DND-41 (cell line): ENCODE measurements around the gene STRN4.
"Not testable (repeated sequence)": the region's sequence is repeated elsewhere in the genome, so short reads cannot be mapped to it uniquely, and the experiment has no call there.

Experiments
- EZH2 ChIP-seq: IDR thresholded peaks from 3 replicates; pipeline ENCODE4 v1.6.1; 2012; ENCODE audit warnings: borderline replicate concordance, low read depth, mild to moderate bottlenecking, moderate library complexity, low read length, inconsistent platforms; ENCODE audit not compliant: severe bottlenecking
- TF ChIP-seq, protein P1 (sequence below): IDR thresholded peaks from 2 replicates; pipeline ENCODE4 v1.5.1; 2012; ENCODE audit warnings: borderline replicate concordance, low read length, moderate library complexity, mild to moderate bottlenecking; ENCODE audit not compliant: poor library complexity, severe bottlenecking; ENCODE audit errors: extremely low read depth

GRCh38 chr19:46768746-46769145 lies 22.5 kb upstream of the STRN4 start:
- TF ChIP-seq, protein P1, sequence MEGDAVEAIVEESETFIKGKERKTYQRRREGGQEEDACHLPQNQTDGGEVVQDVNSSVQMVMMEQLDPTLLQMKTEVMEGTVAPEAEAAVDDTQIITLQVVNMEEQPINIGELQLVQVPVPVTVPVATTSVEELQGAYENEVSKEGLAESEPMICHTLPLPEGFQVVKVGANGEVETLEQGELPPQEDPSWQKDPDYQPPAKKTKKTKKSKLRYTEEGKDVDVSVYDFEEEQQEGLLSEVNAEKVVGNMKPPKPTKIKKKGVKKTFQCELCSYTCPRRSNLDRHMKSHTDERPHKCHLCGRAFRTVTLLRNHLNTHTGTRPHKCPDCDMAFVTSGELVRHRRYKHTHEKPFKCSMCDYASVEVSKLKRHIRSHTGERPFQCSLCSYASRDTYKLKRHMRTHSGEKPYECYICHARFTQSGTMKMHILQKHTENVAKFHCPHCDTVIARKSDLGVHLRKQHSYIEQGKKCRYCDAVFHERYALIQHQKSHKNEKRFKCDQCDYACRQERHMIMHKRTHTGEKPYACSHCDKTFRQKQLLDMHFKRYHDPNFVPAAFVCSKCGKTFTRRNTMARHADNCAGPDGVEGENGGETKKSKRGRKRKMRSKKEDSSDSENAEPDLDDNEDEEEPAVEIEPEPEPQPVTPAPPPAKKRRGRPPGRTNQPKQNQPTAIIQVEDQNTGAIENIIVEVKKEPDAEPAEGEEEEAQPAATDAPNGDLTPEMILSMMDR = not testable (repeated sequence)
- not testable (repeated sequence) for TF ChIP-seq EZH2
